ENCODE measurements around the gene ARHGAP31.

DNA sequence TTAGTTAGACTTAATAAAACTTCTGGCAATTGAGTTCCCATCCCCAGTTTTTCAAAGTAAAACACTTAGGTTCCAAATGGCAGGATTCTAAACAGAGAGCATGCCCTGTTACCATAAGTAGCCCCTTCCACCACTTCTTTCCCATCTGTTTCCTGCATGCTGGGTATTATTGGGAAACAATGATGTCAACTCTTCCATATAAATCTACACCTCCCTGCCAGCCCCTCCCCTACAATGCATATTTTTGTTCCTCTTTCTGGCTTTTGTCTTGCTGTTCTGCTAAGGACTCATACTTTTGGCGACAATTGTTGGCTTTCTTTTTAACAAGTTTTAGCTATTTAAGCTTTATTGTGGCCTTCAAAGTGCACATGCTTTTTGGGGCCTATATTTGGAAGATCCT is 11.1 kb downstream of the ARHGAP31 start:
- TF ChIP-seq TAF1 (IDR thresholded peaks at IDR 0.05; ENCODE audit: borderline replicate concordance, insufficient read depth, low read length) (no peak), POLR2AphosphoS5 (IDR thresholded peaks at IDR 0.05; ENCODE audit: low read depth, low read length) (no peak)
- TF ChIP-seq, protein P1, sequence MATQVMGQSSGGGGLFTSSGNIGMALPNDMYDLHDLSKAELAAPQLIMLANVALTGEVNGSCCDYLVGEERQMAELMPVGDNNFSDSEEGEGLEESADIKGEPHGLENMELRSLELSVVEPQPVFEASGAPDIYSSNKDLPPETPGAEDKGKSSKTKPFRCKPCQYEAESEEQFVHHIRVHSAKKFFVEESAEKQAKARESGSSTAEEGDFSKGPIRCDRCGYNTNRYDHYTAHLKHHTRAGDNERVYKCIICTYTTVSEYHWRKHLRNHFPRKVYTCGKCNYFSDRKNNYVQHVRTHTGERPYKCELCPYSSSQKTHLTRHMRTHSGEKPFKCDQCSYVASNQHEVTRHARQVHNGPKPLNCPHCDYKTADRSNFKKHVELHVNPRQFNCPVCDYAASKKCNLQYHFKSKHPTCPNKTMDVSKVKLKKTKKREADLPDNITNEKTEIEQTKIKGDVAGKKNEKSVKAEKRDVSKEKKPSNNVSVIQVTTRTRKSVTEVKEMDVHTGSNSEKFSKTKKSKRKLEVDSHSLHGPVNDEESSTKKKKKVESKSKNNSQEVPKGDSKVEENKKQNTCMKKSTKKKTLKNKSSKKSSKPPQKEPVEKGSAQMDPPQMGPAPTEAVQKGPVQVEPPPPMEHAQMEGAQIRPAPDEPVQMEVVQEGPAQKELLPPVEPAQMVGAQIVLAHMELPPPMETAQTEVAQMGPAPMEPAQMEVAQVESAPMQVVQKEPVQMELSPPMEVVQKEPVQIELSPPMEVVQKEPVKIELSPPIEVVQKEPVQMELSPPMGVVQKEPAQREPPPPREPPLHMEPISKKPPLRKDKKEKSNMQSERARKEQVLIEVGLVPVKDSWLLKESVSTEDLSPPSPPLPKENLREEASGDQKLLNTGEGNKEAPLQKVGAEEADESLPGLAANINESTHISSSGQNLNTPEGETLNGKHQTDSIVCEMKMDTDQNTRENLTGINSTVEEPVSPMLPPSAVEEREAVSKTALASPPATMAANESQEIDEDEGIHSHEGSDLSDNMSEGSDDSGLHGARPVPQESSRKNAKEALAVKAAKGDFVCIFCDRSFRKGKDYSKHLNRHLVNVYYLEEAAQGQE (IDR thresholded peaks at IDR 0.05; ENCODE audit: insufficient read depth in 1 of 2, low read depth in 2 of 2, low read length in 2 of 2), result no peak

Data from PFSK-1 (cell line).